LNCAP (cell line): ENCODE results near the gene ZNF683.

Experiments used
- TF ChIP-seq, protein P1 (sequence below): fragments of 450-650 bp; IDR thresholded peaks from 2 replicates; pipeline ENCODE4 v1.5.1; 2017; ENCODE audit warnings: mild to moderate bottlenecking

The ZNF683 gene

DNA sequence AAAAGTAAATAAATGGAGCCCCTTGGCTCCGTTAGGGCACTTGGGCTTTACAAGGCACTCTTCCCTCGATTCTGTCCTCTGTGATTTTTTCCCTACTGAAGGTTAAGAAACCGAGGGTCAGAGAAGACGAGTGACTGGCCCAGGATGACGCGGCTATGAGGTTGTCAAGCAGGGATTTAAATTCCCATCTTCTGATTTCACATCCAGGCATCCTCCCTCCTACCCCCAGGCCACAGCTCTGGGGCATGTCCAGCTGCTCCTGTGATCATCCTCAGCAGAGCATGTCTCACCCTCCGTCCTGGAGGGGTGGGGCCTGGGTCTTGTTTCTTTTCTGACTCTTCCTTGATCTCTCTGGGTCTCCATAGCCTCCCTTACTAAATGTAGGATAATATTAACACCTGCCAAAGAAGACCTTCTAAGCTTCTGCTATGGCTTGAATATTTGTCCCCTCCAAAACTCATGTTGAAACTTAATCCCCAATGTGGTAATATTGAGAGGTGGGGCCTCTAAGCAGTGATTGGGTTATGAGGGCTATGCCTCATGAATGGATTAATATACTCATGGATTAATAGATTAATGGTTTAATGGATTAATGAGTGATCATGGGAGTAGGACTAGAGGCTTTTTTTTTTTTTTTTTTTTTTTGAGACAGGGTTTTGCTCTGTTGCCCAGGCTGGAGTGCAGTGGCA lies 23.2 kb downstream of the ZNF683 start:
- TF ChIP-seq, protein P1, sequence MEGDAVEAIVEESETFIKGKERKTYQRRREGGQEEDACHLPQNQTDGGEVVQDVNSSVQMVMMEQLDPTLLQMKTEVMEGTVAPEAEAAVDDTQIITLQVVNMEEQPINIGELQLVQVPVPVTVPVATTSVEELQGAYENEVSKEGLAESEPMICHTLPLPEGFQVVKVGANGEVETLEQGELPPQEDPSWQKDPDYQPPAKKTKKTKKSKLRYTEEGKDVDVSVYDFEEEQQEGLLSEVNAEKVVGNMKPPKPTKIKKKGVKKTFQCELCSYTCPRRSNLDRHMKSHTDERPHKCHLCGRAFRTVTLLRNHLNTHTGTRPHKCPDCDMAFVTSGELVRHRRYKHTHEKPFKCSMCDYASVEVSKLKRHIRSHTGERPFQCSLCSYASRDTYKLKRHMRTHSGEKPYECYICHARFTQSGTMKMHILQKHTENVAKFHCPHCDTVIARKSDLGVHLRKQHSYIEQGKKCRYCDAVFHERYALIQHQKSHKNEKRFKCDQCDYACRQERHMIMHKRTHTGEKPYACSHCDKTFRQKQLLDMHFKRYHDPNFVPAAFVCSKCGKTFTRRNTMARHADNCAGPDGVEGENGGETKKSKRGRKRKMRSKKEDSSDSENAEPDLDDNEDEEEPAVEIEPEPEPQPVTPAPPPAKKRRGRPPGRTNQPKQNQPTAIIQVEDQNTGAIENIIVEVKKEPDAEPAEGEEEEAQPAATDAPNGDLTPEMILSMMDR: no peak

DNA sequence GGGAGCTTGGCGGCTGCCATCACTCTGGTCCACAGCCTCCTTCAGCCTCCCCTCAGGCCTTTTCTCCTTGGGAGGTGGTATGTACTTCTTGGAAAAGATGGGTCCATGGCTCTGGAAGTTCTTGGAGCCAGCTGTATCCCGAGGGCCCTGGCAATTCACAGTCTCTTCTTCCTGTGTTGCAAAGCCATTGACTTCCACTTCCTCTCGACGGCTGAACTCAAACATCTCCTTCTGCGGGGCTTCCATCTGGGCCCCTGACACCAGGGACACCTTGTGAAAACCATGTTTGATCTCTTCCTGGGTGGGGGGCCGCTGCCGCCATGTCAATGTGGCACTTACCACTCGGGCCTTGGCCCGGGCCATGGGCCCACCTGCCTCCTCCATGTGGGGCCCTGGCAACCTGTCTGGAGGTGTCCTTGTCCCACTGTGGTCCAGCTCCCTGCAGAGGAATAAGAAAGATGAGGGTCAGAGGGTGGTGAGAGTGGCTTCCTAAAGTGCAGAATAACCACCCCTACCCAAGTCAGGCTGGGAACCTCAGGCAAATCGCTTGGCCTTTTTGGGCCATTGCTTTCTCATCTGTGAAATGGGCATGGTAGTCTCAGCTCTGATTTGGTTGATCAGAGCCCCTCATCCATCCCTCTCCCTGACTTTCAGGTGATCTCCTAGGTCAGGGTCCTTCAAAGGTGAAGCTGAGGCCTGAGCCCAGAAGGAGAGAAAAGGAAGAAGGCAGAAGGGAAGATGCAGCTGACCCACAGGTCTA lies 26.1 kb downstream of the ZNF683 start:
- TF ChIP-seq, protein P1: no peak

DNA sequence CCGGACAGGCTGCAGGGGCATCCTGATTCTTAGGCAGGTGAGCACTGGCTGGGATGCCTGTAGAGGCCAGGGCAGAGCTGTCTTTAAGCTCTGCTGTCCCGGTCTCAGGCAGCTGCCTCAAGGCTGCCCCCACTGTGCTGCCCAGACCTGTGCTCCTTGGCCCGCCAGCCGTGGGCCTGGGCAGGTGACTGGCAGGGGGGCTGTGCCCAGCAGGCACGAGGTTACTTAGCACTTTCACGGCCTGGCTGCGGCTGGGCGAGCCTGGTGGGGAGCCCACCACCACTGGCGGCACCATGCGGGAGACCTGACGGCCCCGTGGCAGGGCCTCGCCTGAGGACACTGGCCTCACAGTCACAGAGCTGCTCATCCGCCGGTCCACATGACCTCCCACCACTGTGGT lies 26.8 kb downstream of the ZNF683 start:
- TF ChIP-seq, protein P1: no peak

DNA sequence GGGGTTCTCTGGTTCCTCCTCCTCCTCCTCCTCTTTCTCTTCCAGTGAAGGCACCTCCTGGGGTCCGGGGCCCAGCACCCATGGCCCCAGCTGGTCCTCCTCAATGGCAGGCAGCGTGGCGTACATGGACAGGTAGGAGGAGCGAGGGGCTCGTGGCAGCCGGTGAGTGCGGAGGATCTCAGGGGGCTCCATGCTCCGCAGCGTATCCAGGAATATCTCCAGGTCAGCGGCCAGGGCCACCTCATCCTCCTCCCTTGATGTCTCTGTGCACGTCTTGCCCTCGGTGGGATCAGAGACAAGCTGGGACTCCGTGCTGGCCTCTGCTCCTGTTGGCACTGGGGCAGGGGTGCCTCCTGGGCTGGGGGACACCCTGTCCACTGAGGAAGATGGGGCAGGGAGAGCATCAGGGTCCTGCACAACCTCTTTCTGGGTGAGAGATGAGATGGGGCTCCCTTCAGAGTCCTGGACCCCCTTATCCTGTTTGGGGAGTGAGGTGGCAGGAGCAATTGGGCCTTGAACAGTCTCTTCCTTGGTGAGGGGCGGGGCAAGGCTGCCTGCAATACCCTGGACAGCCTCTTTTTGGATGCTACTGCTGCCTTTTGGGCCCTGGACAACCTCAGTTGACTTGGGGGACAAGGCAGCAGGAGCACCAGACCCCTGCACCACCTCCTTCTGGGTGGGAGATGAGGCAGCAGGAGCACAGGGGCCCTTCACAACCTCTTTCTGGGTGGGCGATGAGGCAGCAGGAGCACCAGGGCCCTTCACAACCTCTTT lies 28.2 kb downstream of the ZNF683 start:
- TF ChIP-seq, protein P1: no peak

DNA sequence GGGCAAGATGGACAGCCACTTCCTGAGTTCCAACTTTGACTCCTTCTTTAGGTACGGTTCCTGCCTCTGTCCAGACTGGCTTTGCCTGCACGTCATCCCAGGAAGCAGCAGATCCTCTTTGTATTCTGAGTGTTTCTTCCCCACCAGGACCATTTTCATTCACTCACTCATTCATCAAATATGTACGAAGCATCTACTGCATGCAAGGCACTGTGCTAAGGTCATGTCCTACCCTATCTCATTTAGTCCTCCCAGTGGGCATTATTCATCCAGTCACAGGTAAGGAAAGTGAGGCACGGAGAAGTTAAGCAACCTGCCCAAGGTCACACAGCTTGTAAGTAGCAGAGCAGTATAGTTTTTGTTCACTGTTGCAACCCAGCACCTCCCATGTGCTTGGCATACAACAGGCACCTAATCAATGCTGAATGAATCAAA lies 32.5 kb downstream of the ZNF683 start:
- TF ChIP-seq, protein P1: no peak

DNA sequence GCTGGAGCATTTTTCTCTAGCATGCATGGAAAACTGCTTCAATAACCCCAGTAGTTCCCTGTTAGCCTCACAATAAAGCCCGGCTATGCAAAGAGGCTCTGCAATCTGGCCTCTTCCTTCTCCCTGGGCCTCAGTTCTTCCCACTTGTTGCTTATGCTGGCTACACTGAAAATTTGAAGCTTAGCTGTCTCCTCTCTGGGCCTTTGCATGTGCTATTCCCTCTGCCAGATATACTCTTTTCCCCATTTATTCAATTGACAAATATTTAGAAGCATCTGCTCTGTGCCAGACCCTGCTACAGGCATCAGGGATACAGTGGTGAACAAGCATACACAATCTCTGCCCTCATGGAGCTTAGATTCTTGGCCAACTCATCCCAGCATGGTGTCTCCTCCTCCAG lies 33.9 kb downstream of the ZNF683 start:
- TF ChIP-seq, protein P1: no peak

DNA sequence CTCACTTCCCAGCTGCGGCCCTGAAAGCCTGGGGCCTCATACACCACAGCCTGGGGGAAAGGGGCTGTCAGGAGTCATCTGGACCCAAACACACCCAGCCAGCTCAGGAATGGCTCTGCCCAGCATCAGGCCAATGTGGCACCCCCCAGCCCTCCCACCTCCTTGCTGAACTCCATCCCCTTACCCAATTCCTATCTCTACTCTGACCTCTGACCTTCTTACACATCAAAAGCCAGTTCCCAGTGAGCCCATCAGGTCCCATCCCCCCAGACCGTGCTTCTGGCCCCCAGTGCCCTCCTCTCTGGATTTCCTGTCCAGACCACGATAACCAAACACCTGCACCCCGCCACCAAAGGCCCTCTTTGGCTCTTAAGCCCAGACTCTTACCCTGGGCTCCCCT lies 34.9 kb downstream of the ZNF683 start:
- TF ChIP-seq, protein P1: no peak
